Activated naive CD8-positive, alpha-beta T cell treated with anti-CD3 and anti-CD28 coated beads for 36 hours (primary cell): ENCODE measurements around the gene NTRK3. TPM values are rescaled to one million over a fixed set of nuclear protein-coding genes. Genes with fewer than 3 reads are reported as not detected.

Experiments
- DNase-seq: peaks from one replicate; pipeline ENCODE4 v3.0.0; 2021
- H3K27ac Mint-ChIP-seq: one replicate; pipeline ENCODE4 v1.8.0; 2022; ENCODE audit warnings: mild to moderate bottlenecking, moderate library complexity, mixed read lengths
- H3K27me3 Mint-ChIP-seq: one replicate; pipeline ENCODE4 v1.8.0; 2022; ENCODE audit warnings: mild to moderate bottlenecking, mixed read lengths
- H3K36me3 Mint-ChIP-seq: one replicate; pipeline ENCODE4 v1.8.0; 2021; ENCODE audit warnings: mild to moderate bottlenecking, mixed read lengths
- H3K4me1 Mint-ChIP-seq: one replicate; pipeline ENCODE4 v1.8.0; 2021; ENCODE audit warnings: mixed read lengths
- H3K4me3 Mint-ChIP-seq: one replicate; pipeline ENCODE4 v1.8.0; 2022; ENCODE audit warnings: mild to moderate bottlenecking, moderate library complexity, mixed read lengths
- H3K9me3 Mint-ChIP-seq: one replicate; pipeline ENCODE4 v1.8.0; 2022; ENCODE audit warnings: mixed read lengths
- total RNA-seq, 2 experiments: library from RNA; stranded (reverse); gene quantifications; one replicate each; pipeline ENCODE4 v1.2.3, GENCODE V29; 2021

The NTRK3 gene
- total RNA-seq, 2 experiments from 2014 or later = not detected

- no peak for DNase-seq
- Mint-ChIP-seq H3K4me1 (no peaks in the 10 kb centered on the region), H3K9me3 (no peaks in the 10 kb centered on the region), H3K36me3 (no peaks in the 10 kb centered on the region), H3K27ac (no peak overlapping the region), H3K27me3 (peaks cover 10% of the 10 kb centered on the region), H3K4me3 (no peak overlapping the region)
These were observed 63.1 kb downstream of the NTRK3 start for GRCh38 chr15:88193415-88193814.

- no peak for DNase-seq
- Mint-ChIP-seq H3K27me3 (peaks cover 10% of the 10 kb centered on the region), H3K4me3 (no peak overlapping the region), H3K27ac (no peak overlapping the region), H3K36me3 (no peaks in the 10 kb centered on the region), H3K4me1 (no peaks in the 10 kb centered on the region), H3K9me3 (no peaks in the 10 kb centered on the region)
These were observed 64.8 kb downstream of the NTRK3 start for GRCh38 chr15:88191812-88192165.

- Mint-ChIP-seq H3K4me3 (no peak overlapping the region), H3K27ac (no peak overlapping the region), H3K27me3 (peaks cover 10% of the 10 kb centered on the region), H3K4me1 (no peaks in the 10 kb centered on the region), H3K9me3 (no peaks in the 10 kb centered on the region), H3K36me3 (no peaks in the 10 kb centered on the region)
- no peak for DNase-seq
These were observed 66.3 kb downstream of the NTRK3 start for GRCh38 chr15:88190232-88190631.

DNA sequence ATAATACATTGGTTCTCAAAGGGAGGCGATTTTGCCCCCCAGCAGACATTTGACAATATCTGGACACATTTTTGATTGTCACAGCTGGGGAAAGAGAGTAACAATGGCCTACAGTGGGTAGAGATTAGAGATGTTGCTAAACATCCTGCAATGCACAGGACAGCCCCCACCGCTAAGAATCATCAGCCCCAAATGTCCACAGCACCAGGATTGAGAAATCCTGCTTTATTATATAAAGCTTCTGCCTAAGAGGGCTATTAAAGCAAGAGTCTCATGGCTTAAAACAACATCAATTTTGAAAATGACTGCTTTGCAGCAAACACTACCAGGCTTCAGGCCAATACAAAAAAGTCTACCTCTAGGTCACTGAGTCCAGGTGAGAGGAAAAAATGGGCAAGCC is 68.2 kb downstream of the NTRK3 start:
- H3K4me3 Mint-ChIP-seq = no peak overlapping the region
- H3K27ac Mint-ChIP-seq = no peak overlapping the region
- no peaks in the 10 kb centered on the region for H3K36me3 Mint-ChIP-seq
- DNase-seq = no peak
- H3K9me3 Mint-ChIP-seq = no peaks in the 10 kb centered on the region
- H3K27me3 Mint-ChIP-seq = no peaks in the 10 kb centered on the region
- no peaks in the 10 kb centered on the region for H3K4me1 Mint-ChIP-seq

- Mint-ChIP-seq H3K27me3 (peaks cover 6% of the 10 kb centered on the region), H3K4me1 (no peaks in the 10 kb centered on the region), H3K4me3 (no peak overlapping the region), H3K9me3 (no peaks in the 10 kb centered on the region), H3K27ac (no peak overlapping the region), H3K36me3 (no peaks in the 10 kb centered on the region)
- DNase-seq = no peak
These were observed 69.3 kb downstream of the NTRK3 start for GRCh38 chr15:88187195-88187594.

DNA sequence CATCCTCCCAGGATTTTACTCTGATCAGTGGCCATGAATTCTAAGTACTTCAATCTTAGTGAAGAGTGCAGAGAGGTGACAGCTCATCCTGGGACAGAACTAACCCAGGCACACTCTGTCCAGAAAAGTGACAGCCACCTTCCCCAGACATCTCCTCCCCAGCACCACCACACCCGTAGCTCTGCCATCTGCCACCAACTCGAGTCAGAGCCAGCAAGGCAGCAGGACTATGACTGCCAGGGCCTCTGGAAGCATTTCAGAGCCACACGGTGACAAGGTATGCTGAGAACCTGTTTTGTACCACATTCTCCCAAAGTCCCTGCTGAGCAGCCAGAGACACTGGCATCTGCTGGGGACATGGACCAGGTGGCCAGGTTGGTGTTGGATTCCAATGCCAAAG is 71.0 kb downstream of the NTRK3 start:
- Mint-ChIP-seq H3K4me1 (no peaks in the 10 kb centered on the region), H3K36me3 (no peaks in the 10 kb centered on the region), H3K4me3 (no peak overlapping the region), H3K9me3 (no peaks in the 10 kb centered on the region), H3K27ac (no peak overlapping the region), H3K27me3 (peaks cover 6% of the 10 kb centered on the region)
- DNase-seq = no peak

- H3K36me3 Mint-ChIP-seq = no peaks in the 10 kb centered on the region
- H3K4me3 Mint-ChIP-seq = no peak overlapping the region
- no peaks in the 10 kb centered on the region for H3K9me3 Mint-ChIP-seq
- H3K4me1 Mint-ChIP-seq = no peaks in the 10 kb centered on the region
- peaks cover 6% of the 10 kb centered on the region for H3K27me3 Mint-ChIP-seq
- DNase-seq = no peak
- H3K27ac Mint-ChIP-seq = no peak overlapping the region
These were observed 74.9 kb downstream of the NTRK3 start for GRCh38 chr15:88181613-88182012.

GRCh38 chr15:88179562-88179961 is 77.0 kb downstream of the NTRK3 start:
- Mint-ChIP-seq H3K9me3 (no peaks in the 10 kb centered on the region), H3K27me3 (peaks cover 6% of the 10 kb centered on the region), H3K4me3 (no peak overlapping the region), H3K36me3 (no peaks in the 10 kb centered on the region), H3K27ac (no peak overlapping the region), H3K4me1 (no peaks in the 10 kb centered on the region)
- no peak for DNase-seq

DNA sequence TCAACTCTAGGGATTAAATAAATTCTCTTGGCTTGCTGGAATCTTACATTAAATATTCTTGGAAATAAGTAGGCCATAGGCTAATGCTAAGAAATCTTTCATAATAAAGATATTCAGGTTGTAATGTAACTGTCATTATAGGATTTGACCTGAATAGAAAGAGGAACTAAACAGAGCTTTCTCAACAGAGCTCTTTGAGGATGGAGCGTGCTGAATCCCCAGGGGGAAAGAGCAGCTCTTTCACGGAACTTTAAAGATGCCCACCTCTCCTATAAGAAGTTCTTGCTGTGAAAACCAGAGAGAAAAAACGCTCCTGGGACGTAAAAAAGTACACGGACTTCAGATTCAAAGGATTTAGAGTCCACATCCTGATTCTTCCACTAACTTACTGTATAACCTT is 77.9 kb downstream of the NTRK3 start:
- H3K27ac Mint-ChIP-seq = no peak overlapping the region
- H3K4me1 Mint-ChIP-seq = no peaks in the 10 kb centered on the region
- no peak overlapping the region for H3K4me3 Mint-ChIP-seq

DNA sequence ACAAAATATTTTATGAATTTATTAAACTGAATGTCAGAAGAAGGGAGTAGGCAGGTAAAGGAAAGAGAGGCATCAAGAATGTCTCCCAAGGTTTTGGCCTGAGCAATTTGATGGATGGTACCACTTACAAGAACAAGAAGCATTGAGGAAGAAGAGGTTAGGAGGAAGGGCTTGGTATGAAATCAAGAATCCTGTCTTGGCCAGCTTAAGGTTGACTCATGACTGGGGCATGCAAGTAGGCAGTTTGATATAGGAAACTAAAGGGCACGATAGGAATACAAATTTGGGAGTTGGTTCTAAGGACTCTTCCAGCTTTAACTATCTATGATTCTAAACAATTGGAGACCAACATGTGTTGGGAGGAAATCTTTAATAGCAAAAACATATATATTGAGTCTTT is 79.1 kb downstream of the NTRK3 start:
- DNase-seq = no peak
- Mint-ChIP-seq H3K27me3 (peaks cover 4% of the 10 kb centered on the region), H3K9me3 (no peaks in the 10 kb centered on the region), H3K4me3 (no peak overlapping the region), H3K36me3 (no peaks in the 10 kb centered on the region), H3K27ac (no peak overlapping the region), H3K4me1 (no peaks in the 10 kb centered on the region)

More for the DNA sequence above, 77.9 kb downstream of the NTRK3 start:
- Mint-ChIP-seq H3K27me3 (peaks cover 6% of the 10 kb centered on the region), H3K9me3 (no peaks in the 10 kb centered on the region), H3K36me3 (no peaks in the 10 kb centered on the region)
- no peak for DNase-seq

GRCh38 chr15:88174571-88174970 is 82.0 kb downstream of the NTRK3 start:
- no peak overlapping the region for H3K4me3 Mint-ChIP-seq
- no peaks in the 10 kb centered on the region for H3K9me3 Mint-ChIP-seq
- H3K36me3 Mint-ChIP-seq = no peaks in the 10 kb centered on the region
- no peak overlapping the region for H3K27ac Mint-ChIP-seq
- DNase-seq = no peak
- no peaks in the 10 kb centered on the region for H3K4me1 Mint-ChIP-seq
- peaks cover 6% of the 10 kb centered on the region for H3K27me3 Mint-ChIP-seq

- H3K36me3 Mint-ChIP-seq = no peaks in the 10 kb centered on the region
- no peak overlapping the region for H3K4me3 Mint-ChIP-seq
- no peak for DNase-seq
- no peak overlapping the region for H3K27ac Mint-ChIP-seq
- peaks cover 6% of the 10 kb centered on the region for H3K27me3 Mint-ChIP-seq
- no peaks in the 10 kb centered on the region for H3K9me3 Mint-ChIP-seq
- no peaks in the 10 kb centered on the region for H3K4me1 Mint-ChIP-seq
These were observed 90.2 kb downstream of the NTRK3 start for GRCh38 chr15:88166082-88166993.

DNA sequence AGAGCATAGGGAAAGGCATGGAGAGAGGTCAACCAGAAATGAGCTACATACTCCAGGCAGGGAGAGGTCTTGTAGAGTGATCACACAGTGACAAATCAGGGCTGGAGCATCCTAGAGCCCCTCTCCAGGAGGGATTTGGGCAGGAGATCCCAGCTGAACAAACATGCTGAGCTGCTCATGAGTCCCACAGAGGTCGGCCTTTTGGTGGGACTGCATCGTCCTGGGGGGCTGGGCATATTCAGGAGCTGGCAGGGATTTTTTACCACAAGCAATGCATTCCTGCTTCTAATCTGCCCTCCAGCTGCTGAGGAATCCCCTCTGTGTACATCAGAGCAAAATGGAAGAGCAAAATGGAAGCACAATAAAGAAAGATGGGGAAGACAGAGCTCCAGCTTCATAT is 94.9 kb downstream of the NTRK3 start:
- no peak overlapping the region for H3K4me3 Mint-ChIP-seq
- H3K27ac Mint-ChIP-seq = no peak overlapping the region
- no peaks in the 10 kb centered on the region for H3K9me3 Mint-ChIP-seq
- peaks cover 3% of the 10 kb centered on the region for H3K27me3 Mint-ChIP-seq
- H3K36me3 Mint-ChIP-seq = no peaks in the 10 kb centered on the region
- no peak for DNase-seq
- H3K4me1 Mint-ChIP-seq = no peaks in the 10 kb centered on the region

GRCh38 chr15:88155310-88155709 is 101.2 kb downstream of the NTRK3 start:
- no peak overlapping the region for H3K27ac Mint-ChIP-seq
- H3K4me1 Mint-ChIP-seq = no peaks in the 10 kb centered on the region

DNA sequence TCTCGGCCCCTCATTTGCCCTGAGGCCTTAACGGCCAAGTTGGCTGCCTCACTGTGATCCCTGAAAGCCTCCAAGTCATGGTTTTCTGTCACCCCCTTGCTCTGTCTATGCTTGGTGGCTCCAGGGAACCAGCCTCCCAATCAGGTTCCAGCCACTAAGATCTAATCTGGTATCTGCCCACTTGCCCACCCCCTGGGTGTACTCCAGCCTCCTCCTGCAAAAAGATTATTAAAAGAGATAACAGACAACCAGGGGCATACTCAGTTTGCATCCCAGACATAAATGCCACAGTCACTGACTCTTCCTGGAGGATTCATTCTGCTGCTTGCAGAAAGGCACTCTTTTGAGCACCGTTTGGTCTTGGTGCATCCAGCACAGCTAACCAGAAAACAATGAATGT is 103.9 kb downstream of the NTRK3 start:
- no peak overlapping the region for H3K4me3 Mint-ChIP-seq
- no peak overlapping the region for H3K27ac Mint-ChIP-seq
- H3K27me3 Mint-ChIP-seq = no peaks in the 10 kb centered on the region
- DNase-seq = no peak
- H3K9me3 Mint-ChIP-seq = no peaks in the 10 kb centered on the region
- H3K36me3 Mint-ChIP-seq = no peaks in the 10 kb centered on the region
- H3K4me1 Mint-ChIP-seq = no peaks in the 10 kb centered on the region

More at GRCh38 chr15:88155310-88155709, 101.2 kb downstream of the NTRK3 start:
- no peak for DNase-seq
- Mint-ChIP-seq H3K9me3 (no peaks in the 10 kb centered on the region), H3K4me3 (no peak overlapping the region), H3K27me3 (no peaks in the 10 kb centered on the region), H3K36me3 (no peaks in the 10 kb centered on the region)

GRCh38 chr15:88147760-88148159 is 108.8 kb downstream of the NTRK3 start:
- DNase-seq = no peak
- H3K9me3 Mint-ChIP-seq = no peaks in the 10 kb centered on the region
- H3K27me3 Mint-ChIP-seq = no peaks in the 10 kb centered on the region
- H3K27ac Mint-ChIP-seq = no peak overlapping the region
- no peaks in the 10 kb centered on the region for H3K36me3 Mint-ChIP-seq
- H3K4me1 Mint-ChIP-seq = no peaks in the 10 kb centered on the region
- no peak overlapping the region for H3K4me3 Mint-ChIP-seq
